ENCODE measurements around the gene RHOC. TPM values are rescaled to one million over a fixed set of nuclear protein-coding genes. Genes with fewer than 3 reads are reported as not detected.
A peak's percentile ranks its signal among the peaks of the same experiment; 100 is the strongest.

The RHOC gene
- total RNA-seq, 1 donor from 2014 or later, result 241 TPM

DNA sequence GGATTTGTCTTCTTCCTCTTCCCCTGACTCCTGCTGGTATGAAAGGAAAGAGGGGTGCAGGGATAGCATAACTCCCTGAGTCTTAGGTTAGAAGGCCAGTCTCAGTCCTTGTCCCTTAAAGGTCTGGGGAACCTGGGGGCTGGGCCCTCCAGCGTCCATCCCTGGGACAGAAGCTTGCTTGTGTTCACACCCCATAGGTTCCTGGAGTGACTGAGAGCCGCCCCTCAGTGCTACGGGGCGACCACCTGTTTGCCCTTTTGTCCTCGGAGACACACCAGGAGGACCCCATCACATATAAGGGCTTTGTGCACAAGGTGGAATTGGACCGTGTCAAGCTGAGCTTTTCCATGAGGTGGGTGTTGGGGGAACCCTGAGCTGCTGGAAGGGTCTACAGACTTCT is 13.1 kb downstream of the RHOC start:
- DNase-seq (ENCODE audit: low spot score) (no peak), ATAC-seq (no peak)
- intact Hi-C loops (cut with DNase I), result no loop called here

DNA sequence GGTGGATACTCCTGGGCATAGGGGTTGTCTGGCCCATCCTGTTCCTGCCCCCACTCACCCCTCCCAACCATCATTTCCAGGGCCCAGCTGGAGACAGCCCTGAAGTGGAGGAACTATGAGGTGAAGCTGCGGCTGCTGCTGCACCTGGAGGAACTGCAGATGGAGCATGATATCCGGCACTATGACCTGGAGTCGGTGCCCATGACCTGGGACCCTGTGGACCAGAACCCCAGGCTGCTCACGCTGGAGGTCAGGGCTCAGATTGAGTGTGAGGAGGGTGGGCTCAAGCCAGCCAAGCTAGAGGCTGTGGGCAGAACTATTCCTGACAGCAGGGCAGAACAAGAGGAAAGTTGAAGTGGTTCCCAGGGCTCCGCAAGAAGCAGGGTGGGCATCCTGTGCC is 14.2 kb downstream of the RHOC start:
- intact Hi-C loops (cut with DNase I), result no loop called here
- ATAC-seq (no peak), DNase-seq (ENCODE audit: low spot score) (no peak)

DNA sequence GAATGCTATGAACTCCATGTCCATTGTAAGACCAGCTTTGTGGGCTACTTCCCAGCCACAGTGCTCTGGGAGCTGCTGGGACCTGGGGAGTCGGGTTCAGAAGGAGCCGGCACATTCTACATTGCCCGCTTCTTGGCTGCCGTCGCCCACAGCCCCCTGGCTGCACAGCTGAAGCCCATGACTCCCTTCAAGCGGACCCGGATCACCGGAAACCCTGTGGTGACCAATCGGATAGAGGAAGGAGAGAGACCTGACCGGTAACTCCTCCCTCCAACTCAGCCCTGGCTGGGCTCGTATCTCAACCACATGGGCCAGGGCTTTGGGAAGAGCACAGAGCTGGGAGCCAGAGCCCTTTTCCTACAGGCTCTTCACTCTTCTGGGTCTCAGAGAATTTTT is 17.1 kb downstream of the RHOC start:
- ATAC-seq (no peak), DNase-seq (ENCODE audit: low spot score) (no peak)
- intact Hi-C loops (cut with DNase I), result no loop called here

DNA sequence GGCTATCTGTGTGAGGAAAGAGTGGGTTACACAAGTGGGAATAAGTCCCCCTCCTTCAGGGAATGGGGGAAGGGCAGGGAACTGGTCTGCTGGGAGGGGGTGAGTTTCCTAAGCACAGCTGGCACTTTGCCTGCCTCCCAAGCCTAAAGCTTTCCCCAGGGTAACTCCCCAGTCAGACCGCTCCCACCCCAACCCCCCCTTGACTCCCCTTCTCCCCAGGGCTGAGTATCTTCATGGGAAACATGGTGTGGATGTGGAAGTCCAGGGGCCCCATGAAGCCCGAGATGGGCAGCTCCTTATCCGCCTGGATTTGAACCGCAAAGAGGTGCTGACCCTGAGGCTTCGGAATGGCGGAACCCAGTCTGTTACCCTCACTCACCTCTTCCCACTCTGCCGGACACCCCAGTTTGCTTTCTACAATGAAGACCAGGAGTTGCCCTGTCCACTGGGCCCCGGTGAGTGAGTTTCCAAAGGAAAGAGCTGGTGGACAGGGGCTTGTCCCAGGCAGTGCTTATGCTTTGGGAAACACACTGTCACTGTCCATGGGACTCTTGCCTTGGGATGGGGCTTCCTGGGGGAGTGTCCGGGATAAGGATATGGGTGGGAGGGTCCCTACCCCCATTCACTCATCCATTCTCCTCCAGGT is 17.6 kb downstream of the RHOC start:
- no peak for DNase-seq (ENCODE audit: low spot score)
- intact Hi-C loops (cut with DNase I), result no loop called here
- ATAC-seq, result peak; percentile 32

DNA sequence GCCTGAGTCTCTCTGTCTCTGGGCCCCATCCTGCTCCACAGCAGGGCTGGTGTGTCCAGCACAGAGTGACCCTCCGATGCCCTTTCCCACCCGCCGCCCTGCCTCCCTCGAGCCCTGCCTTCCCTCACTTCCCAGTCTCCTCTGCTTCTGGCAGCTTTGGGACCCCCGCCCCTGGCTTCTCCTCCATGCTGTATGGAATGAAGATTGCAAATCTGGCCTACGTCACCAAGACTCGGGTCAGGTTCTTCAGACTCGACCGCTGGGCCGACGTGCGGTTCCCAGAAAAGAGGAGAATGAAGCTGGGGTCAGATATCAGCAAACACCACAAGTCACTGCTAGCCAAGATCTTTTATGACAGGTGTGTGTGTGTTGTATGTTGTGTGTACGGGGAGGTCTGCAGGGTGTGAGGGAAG is 18.1 kb downstream of the RHOC start:
- intact Hi-C loops (cut with DNase I), result no loop called here
- DNase-seq (ENCODE audit: low spot score) (no peak), ATAC-seq (peak; percentile 67)

DNA sequence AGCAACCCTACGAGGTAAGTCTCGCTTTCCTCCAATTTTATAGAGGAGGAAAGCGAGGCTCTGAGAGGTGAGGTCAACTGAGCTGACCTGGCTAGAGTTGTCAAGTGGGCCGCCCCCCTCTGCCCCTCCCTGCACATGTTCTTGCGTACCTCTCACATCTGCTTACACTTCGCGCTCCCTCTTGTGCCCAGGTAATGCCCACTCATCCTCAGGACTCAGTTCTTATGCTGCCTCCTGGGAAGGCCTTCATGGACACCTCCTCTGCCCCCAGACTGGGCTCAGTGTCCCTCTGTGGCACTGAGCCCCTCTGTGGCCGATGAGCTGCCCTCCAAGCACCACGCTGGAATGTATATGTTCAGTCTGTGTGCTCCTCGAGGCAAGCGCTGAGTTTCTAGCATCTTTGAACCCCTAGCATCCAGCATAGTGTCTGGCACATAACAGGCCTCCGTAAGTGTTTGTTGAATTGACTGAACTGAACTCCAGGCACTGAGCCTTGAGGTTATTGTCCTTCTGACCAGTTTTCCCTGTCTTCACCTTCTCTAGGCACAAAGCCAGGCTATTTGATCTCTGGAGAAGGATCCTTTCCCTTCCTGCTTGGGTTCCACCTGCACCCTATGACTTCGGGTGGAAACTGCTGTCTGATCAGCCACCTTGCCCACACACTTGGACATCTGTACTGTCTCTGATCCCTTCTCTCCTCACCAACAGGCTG is 19.0 kb downstream of the RHOC start:
- DNase-seq (ENCODE audit: low spot score) (no peak), ATAC-seq (peak; percentile 19)
- intact Hi-C loops (cut with DNase I), result no loop called here

DNA sequence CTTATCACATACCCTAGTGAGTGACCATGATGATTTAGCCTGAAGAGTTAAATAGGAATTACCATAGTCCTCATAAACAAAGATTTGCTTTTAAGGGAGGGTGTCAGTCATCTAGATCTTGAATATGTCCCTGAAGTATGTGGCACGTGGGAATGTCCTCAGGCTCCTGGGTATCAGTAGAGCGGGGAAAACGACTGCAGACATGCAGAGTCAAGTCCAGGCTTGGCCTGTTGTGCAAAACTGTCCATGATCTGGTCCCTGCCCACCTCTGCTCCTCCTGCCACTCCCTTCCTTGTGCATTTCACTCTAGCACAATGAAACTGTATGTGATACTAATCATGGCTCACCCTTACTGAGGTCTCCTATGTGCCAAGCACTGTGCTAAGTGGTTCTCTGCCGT is 19.6 kb downstream of the RHOC start:
- DNase-seq (ENCODE audit: low spot score) (no peak), ATAC-seq (no peak)
- intact Hi-C loops (cut with DNase I), result no loop called here

DNA sequence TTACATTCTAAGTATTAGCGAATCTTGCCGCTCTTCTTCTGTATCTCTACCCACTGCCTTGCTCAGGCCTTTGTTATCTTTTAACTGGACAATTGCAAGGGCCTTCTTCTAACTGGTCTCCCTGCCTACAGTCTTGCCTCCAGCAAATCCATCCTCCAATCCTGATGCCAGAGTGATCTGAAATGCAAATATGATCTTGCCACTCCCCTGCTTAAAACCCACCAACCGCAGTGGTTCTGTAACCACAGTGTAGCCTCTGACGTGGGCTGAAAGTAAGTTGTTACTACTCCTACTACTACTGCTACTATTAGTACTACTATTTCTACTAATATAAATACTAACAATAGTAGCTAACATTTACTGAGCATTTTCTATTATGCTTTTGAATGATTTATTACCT is 20.1 kb downstream of the RHOC start:
- intact Hi-C loops (cut with DNase I), result no loop called here
- DNase-seq (ENCODE audit: low spot score) (no peak), ATAC-seq (no peak)

DNA sequence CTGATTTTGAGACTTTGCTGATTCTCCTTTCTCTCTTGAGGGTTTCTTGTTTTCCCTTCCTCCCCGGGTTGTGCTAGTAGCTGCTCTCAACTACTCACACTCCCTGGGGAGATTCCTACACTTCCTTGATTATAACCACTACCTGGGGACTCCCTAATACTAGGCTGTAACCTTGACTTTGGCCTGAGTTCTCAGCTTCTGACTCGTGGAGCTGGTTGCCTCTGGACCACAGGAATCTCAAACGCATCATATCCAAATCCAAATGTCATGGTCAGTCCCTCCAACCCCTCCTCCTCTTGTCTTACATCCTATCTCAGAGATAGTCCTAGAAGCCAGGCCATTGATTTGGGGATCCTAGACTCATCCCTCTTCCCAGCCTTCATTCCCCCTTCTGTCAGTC is 20.5 kb downstream of the RHOC start:
- ATAC-seq (no peak), DNase-seq (ENCODE audit: low spot score) (no peak)
- intact Hi-C loops (cut with DNase I), result no loop called here

DNA sequence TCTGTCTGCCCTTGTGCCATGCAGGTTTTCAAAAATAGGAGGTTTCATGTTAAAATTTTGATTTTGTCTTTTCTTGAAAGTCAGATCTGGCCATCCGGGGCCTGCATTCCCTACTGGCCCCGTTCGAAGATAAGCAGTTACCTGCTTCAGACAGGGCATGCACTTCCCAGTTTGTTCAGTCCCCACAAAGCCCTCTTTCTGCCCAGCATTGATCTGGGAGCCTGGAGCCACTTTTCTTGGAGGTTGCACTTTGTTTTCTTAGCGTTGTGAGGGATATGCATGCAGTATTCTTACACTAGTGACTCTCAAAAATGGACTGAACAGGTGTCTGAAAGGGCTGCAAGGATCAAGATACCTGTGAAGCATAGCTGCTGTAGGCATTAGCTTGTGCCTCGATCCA is 21.0 kb downstream of the RHOC start:
- no peak for DNase-seq (ENCODE audit: low spot score)
- intact Hi-C loops (cut with DNase I), result no loop called here
- ATAC-seq, result no peak

DNA sequence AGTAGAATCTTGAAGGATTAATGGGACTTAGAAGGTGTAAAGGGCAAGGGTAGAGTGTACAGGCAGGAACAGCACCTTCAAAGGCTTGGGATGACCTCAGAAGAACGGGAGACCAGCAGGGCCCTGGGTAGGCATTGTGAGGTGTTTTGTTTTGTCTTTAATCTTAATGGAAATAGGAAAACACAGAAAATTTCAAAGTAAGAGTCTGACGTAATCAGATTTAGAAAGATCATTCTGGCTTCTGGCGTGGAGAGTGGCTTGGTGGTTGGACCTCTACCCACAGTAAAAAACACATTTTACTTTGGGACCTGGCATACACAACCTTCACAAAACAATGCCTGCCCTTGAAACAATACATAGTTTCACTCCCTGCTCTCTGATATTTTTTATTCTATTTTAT is 28.3 kb downstream of the RHOC start:
- intact Hi-C loops (cut with DNase I), result no loop called here

DNA sequence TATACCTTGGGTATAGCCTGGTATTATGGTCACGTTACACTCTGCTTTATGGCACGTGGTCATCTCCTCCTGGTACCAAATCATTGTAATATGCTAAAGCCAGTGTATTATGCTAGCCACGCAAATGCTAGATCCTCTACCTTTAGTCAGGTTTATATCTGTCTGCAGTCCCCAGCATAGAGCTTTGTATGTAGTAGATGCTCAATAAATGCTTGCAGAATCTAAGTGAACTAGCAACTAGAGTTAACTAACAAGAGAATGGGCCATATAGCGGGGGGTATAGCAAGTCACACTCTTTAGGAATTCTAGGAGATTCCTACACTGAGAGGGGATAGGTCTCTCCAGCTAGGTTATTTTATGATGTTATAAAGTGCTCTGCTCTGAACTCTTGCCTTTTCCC is 29.4 kb downstream of the RHOC start:
- DNase-seq (ENCODE audit: low spot score) (no peak), ATAC-seq (no peak)
- intact Hi-C loops (cut with DNase I), result no loop called here

More for the DNA sequence above, 28.3 kb downstream of the RHOC start:
- DNase-seq (ENCODE audit: low spot score), result no peak
- no peak for ATAC-seq

DNA sequence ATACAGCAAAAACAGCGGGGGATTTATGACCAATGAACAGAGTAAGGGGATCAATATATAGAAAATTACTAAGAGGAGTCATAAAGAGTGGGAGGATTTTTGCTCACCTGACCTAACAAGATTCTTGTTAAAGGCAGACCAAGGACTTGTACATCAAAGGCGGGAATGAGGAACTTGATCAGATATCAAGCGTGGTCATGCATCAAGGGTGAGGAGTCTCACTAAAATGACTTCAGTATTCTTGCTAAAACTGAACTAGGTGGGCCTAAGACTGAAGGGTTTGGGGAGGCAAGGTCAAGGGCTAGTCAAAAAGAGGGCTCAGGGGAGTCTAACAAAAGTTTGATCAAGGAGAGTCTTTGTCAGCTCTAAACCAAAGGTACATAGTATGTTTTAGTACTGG is 30.4 kb downstream of the RHOC start:
- intact Hi-C loops (cut with DNase I), result no loop called here
- no peak for ATAC-seq
- no peak for DNase-seq (ENCODE audit: low spot score)

DNA sequence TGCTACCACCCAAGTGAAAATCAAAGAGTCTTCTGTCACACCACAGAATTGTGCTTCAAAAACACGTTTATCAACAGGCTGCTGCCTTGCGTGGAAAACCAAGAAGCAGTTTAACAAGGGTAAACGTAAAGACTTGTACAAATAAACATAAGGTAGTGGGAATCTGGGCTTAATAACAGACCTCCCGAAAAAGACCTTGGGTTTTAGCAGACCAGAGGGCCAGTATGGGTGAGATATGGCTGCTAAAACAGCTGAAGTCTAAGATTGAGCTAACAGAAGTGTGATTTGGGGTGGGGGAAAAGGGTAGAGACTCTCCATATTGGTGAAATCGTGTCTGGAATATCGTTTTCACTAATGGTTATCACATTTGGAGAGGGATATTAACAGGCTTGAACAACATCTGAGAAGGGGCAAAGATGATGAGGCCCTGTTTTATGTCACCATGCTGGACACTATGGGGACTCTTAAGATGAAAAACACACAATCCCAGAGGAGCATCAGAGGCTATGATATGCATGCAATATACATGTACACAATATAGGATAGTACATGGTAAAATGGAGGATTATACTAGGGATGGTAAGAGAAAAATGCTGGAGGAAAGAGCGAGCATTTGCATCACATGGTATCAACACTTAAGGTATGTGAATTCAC is 31.1 kb downstream of the RHOC start:
- intact Hi-C loops (cut with DNase I), result no loop called here
- no peak for ATAC-seq

DNA sequence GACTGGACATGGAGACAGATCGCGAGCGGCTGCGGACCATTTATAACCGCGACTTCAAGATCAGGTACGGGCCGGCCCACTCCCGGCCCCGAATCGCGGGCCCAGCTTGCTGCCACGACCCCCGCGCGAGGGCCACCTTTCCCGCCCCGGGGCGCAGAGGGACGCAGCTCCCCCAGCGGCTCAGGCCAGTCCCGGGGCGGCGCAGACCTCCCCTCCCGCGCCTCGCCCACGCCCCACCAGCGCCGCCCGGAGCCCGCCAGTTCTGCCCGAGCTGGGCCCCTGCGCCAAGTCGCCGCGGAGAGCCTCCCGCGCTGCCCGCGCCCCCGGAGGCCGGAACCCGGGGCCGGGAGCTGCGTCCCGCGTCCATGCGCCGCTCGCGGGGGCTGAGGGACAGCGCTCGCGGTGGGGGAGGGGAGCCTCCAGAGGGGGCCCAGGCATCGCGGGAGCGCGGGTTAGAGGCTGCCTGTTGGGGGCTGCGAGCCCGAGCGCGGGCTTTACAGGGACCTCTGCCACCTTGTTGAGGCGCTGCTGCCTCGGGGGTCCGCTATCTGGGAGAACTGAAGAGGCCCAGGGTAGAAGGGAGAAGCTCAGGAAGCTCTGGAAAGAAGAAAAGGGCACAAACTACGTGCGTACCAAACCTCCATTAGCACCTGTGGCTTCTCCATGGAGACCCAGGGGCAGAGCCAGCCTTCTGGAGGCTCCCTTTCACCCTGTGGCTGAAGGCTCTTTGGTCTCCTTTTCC is 31.8 kb downstream of the RHOC start:
- ATAC-seq (peak; percentile 44), DNase-seq (ENCODE audit: low spot score) (peak; percentile 75)
- intact Hi-C loops (cut with DNase I), result no loop called here

More for the DNA sequence above, 31.1 kb downstream of the RHOC start:
- no peak for DNase-seq (ENCODE audit: low spot score)

DNA sequence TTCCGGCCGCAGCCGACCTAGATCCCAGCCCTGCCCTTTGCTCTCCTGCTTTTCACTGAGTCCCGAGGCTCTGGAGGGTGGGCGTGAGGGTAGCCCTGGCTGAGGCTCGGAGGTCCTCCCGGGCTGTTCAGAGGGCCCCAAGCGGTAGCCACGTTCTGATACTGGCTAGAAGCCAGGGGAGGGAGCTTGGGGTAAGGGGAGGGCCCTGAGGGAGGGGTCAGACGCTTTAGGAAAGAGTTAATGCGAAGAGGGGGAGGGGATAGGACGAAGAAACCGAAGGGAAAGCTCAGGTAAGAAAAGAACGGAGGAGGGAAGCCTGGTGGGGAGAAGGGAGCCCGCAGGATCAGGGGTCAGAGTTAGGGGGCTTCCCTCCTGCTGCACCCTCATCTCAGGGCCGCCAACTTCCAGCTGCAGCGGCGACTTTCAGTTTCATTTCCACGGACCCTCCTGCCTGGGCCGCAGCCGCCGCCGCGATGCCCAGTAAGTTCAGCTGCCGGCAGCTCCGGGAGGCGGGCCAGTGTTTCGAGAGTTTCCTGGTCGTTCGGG is 32.4 kb downstream of the RHOC start, which contains the start of gene MOV10:
TSS of gene MOV10 (plus strand) at position 220 of the 546 bp plus-strand sequence. CDS start at position 474, 254 bp downstream.
- DNase-seq (ENCODE audit: low spot score) (peak; percentile 81), ATAC-seq (peak; percentile 76)
- intact Hi-C loops (cut with DNase I), result no loop called here

DNA sequence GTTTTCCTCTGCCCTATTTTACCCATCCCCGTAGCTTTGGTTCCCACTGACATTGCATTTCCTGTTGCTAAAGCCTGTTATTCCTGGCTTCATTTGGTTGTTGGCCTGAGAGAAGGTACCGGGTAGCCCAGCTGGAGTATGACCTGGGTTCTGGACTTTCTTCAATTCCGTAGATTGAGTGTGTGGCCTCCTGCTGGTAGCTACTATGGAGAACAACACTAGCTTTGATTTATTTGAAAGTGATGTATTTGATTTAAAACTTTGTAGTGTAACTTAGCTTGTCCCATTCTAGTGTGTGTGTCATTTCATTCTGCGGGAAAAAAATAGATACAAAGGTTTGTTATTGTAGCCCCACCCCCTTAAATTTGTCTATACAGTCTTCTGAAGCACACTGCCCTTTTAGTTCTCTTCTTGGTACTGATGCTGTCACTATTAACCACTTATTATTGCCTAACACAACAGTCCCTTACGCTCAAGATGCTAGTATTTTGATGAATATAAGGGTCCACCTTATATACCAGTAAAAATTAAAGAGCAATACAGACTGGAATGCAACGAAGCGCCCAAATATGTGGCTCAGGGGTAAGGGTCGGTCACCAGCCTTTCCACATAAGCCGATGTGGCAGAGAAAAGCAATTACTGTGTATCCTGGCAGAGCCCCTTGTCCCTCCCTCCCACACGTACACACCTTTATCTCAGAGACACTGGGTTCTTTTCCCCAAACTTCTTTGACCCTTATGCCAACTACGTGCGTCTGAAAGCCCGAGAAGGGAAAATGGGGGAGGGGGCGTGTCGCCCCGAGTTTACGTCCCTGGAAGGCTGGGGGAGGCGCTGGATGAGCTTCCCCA is 33.1 kb downstream of the RHOC start:
- DNase-seq (ENCODE audit: low spot score), result no peak
- ATAC-seq, result peak; percentile 77
- intact Hi-C loops (cut with DNase I), result no loop called here

DNA sequence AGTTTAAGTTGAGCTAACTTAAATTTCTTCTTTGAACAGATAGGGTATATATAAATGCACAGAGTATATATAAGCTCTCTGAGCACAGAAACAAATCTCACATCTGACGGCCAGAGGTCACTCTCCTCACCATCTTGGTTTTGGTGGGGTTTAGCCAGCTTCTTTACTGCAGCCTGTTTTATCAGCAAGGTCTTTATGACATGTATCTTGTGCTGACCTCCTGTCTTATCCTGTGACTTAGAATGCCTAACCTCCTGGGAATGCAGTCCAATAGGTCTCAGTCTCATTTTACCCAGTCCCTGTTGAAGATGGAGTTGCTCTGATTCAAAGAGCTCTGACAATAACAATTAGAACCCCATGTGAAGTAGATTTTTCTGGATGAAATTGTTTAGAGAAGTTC is 34.1 kb downstream of the RHOC start:
- intact Hi-C loops (cut with DNase I), result no loop called here
- DNase-seq (ENCODE audit: low spot score), result no peak
- no peak for ATAC-seq

DNA sequence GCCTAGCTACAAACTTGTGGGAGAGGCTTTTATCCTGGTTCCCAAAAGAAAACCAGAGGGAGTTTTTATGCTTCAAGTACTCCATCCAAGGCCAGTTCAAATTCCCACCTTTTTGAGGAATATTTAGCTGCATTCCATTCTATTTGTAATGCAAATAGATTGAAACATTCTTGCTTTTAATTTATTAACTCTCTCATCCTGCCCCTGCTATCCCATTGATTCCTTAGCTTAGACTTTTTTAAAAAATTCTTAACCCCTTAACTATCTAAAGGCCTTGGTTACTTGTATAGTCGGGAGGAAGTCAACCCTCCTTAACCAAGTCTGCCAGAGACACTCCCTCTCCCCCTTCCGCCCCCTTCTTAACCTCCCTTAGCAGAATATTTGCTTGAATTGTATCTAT is 34.9 kb downstream of the RHOC start:
- intact Hi-C loops (cut with DNase I), result no loop called here

More for the DNA sequence above, 34.9 kb downstream of the RHOC start:
- DNase-seq (ENCODE audit: low spot score), result no peak
- no peak for ATAC-seq

All from sciatic nerve (tissue), 2 donors.